Keratinocyte (primary cell): ENCODE results near the gene ARHGEF18.

Experiments used
- EZH2 ChIP-seq: IDR thresholded peaks from one replicate; pipeline ENCODE4 v1.6.1; 2012; ENCODE audit warnings: inconsistent platforms, mild to moderate bottlenecking, low read length, moderate library complexity
- TF ChIP-seq, protein P1 (sequence below), 3 experiments: IDR thresholded peaks in 1 of 3; conservative IDR thresholded peaks in 1 of 3; optimal IDR thresholded peaks in 1 of 3; 2 replicates in 2 of 3; 3 replicates in 1 of 3; pipeline versions ENCODE3 to v1.5.1; 2011; ENCODE audit warnings: low read length in 3 of 3, mild to moderate bottlenecking in 3 of 3, moderate library complexity in 2 of 3, control low read depth in 1 of 3, inconsistent platforms in 1 of 3; ENCODE audit not compliant: insufficient read depth in 2 of 3; ENCODE audit errors: extremely low read depth in 1 of 3

DNA sequence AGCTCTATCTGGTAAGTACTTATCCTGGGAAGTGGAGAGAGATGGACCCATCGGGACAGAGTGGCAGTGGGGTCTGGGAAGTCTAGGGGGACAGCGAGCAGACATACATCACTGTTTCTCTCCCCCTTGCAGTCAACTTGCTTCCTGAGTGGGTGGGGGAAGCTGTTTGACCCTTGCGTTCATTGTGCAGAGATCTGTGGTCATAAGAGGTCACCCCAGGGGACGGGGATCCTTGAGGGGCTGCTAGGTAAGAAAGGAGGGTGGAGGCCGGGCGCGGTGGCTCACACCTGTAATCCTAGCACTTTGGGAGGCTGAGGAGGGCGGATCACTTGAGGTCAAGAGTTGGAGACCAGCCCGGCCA, 474 bp downstream of the ARHGEF18 start:
- TF ChIP-seq, protein P1, sequence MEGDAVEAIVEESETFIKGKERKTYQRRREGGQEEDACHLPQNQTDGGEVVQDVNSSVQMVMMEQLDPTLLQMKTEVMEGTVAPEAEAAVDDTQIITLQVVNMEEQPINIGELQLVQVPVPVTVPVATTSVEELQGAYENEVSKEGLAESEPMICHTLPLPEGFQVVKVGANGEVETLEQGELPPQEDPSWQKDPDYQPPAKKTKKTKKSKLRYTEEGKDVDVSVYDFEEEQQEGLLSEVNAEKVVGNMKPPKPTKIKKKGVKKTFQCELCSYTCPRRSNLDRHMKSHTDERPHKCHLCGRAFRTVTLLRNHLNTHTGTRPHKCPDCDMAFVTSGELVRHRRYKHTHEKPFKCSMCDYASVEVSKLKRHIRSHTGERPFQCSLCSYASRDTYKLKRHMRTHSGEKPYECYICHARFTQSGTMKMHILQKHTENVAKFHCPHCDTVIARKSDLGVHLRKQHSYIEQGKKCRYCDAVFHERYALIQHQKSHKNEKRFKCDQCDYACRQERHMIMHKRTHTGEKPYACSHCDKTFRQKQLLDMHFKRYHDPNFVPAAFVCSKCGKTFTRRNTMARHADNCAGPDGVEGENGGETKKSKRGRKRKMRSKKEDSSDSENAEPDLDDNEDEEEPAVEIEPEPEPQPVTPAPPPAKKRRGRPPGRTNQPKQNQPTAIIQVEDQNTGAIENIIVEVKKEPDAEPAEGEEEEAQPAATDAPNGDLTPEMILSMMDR (optimal IDR thresholded peaks at IDR 0.05 in 1 of 3, IDR thresholded peaks at IDR 0.05 in 1 of 3, conservative IDR thresholded peaks at IDR 0.05 in 1 of 3; ENCODE audit: extremely low read depth in 1 of 3, insufficient read depth in 2 of 3, low read length in 3 of 3), result no peak
- no peak for TF ChIP-seq EZH2
